ENCODE measurements around the gene MTHFD2L.
"Not testable (repeated sequence)": the region's sequence is repeated elsewhere in the genome, so short reads cannot be mapped to it uniquely, and the experiment has no call there.

MTHFD2L gene

DNA sequence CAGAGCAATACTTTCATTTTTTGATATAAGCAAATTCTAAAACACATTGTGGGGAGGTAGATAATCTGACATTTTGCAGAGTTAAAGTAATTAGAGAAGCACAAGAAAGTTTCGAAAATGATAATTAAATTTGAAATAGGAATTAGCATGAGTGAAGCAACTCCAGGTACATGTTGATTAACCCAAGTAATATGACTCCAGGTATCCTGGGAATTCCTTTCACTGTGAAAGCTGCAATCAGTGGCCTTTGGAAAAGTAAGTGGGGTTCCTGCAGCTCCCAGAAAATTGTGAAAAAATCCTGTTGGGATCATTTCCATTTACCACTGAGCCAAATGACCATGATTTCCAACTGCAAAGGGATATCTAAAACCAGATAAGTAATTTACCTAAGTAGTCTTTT lies 32.9 kb upstream of the MTHFD2L start:
- Histone ChIP-seq H3K9me3 (ENCODE audit: low read depth, low read length) (0 out of 2 replicates have a peak, but pooled peaks cover 3% of the 10 kb centered on the region), H3K9ac (ENCODE audit: insufficient read length) (no peak overlapping the region), H3K27ac (no peak overlapping the region), H3K4me3 (no peak overlapping the region), H3K36me3 (ENCODE audit: insufficient read depth, low read length) (no peaks in the 10 kb centered on the region)
- TF ChIP-seq FOXP2 (optimal IDR thresholded peaks at IDR 0.05; ENCODE audit: control extremely low read depth, extremely low read length, insufficient read depth) (no peak), EZH2 (IDR thresholded peaks at IDR 0.05) (no peak), POLR2AphosphoS5 (IDR thresholded peaks at IDR 0.05; ENCODE audit: borderline replicate concordance, low read depth, low read length) (no peak)
- no peak for DNase-seq (ENCODE audit: low read depth, low spot score)

GRCh38 chr4:74127745-74128144 lies 30.2 kb upstream of the MTHFD2L start:
- Histone ChIP-seq H3K9ac (ENCODE audit: insufficient read length) (no peak overlapping the region), H3K4me3 (no peak overlapping the region), H3K9me3 (ENCODE audit: low read depth, low read length) (0 out of 2 replicates have a peak, but pooled peaks cover 3% of the 10 kb centered on the region), H3K36me3 (ENCODE audit: insufficient read depth, low read length) (no peaks in the 10 kb centered on the region), H3K27ac (no peak overlapping the region)
- no peak for DNase-seq (ENCODE audit: low read depth, low spot score)
- TF ChIP-seq FOXP2 (optimal IDR thresholded peaks at IDR 0.05; ENCODE audit: control extremely low read depth, extremely low read length, insufficient read depth) (no peak), POLR2AphosphoS5 (IDR thresholded peaks at IDR 0.05; ENCODE audit: borderline replicate concordance, low read depth, low read length) (no peak), EZH2 (IDR thresholded peaks at IDR 0.05) (no peak)

GRCh38 chr4:74130843-74131242 lies 27.1 kb upstream of the MTHFD2L start:
- not testable (repeated sequence) for H3K4me3 ChIP-seq; H3K9me3 ChIP-seq (ENCODE audit: low read depth, low read length); H3K9ac ChIP-seq (ENCODE audit: insufficient read length); H3K36me3 ChIP-seq (ENCODE audit: insufficient read depth, low read length); H3K27ac ChIP-seq; DNase-seq (ENCODE audit: low read depth, low spot score)

- not testable (repeated sequence) for H3K27ac ChIP-seq; H3K9me3 ChIP-seq (ENCODE audit: low read depth, low read length); H3K9ac ChIP-seq (ENCODE audit: insufficient read length); H3K36me3 ChIP-seq (ENCODE audit: insufficient read depth, low read length); H3K4me3 ChIP-seq; DNase-seq (ENCODE audit: low read depth, low spot score)
These were observed 25.7 kb upstream of the MTHFD2L start for GRCh38 chr4:74132188-74132587.

GRCh38 chr4:74132944-74133343 lies 25.0 kb upstream of the MTHFD2L start:
- H3K9me3 ChIP-seq (ENCODE audit: low read depth, low read length) = 0 out of 2 replicates have a peak, but pooled peaks cover 3% of the 10 kb centered on the region
- H3K27ac ChIP-seq = no peak overlapping the region
- no peak overlapping the region for H3K4me3 ChIP-seq
- DNase-seq (ENCODE audit: low read depth, low spot score) = no peak
- TF ChIP-seq FOXP2 (optimal IDR thresholded peaks at IDR 0.05; ENCODE audit: control extremely low read depth, extremely low read length, insufficient read depth) (no peak), EZH2 (IDR thresholded peaks at IDR 0.05) (no peak), POLR2AphosphoS5 (IDR thresholded peaks at IDR 0.05; ENCODE audit: borderline replicate concordance, low read depth, low read length) (no peak)
- no peaks in the 10 kb centered on the region for H3K36me3 ChIP-seq (ENCODE audit: insufficient read depth, low read length)
- H3K9ac ChIP-seq (ENCODE audit: insufficient read length) = no peak overlapping the region

- no peak overlapping the region for H3K27ac ChIP-seq
- H3K9ac ChIP-seq (ENCODE audit: insufficient read length) = no peak overlapping the region
- TF ChIP-seq EZH2 (IDR thresholded peaks at IDR 0.05) (no peak), FOXP2 (optimal IDR thresholded peaks at IDR 0.05; ENCODE audit: control extremely low read depth, extremely low read length, insufficient read depth) (no peak), POLR2AphosphoS5 (IDR thresholded peaks at IDR 0.05; ENCODE audit: borderline replicate concordance, low read depth, low read length) (no peak)
- no peaks in the 10 kb centered on the region for H3K36me3 ChIP-seq (ENCODE audit: insufficient read depth, low read length)
- no peak overlapping the region for H3K4me3 ChIP-seq
- DNase-seq (ENCODE audit: low read depth, low spot score) = peak; percentile 47
- no peaks in the 10 kb centered on the region for H3K9me3 ChIP-seq (ENCODE audit: low read depth, low read length)
These were observed 24.0 kb upstream of the MTHFD2L start for GRCh38 chr4:74133786-74134499.

GRCh38 chr4:74134500-74134852 lies 23.4 kb upstream of the MTHFD2L start:
- Histone ChIP-seq H3K9me3 (ENCODE audit: low read depth, low read length) (no peaks in the 10 kb centered on the region), H3K36me3 (ENCODE audit: insufficient read depth, low read length) (no peaks in the 10 kb centered on the region), H3K9ac (ENCODE audit: insufficient read length) (no peak overlapping the region), H3K4me3 (no peak overlapping the region), H3K27ac (no peak overlapping the region)
- no peak for DNase-seq (ENCODE audit: low read depth, low spot score)
- no peak for TF ChIP-seq FOXP2 (optimal IDR thresholded peaks at IDR 0.05; ENCODE audit: control extremely low read depth, extremely low read length, insufficient read depth)
- TF ChIP-seq EZH2 (IDR thresholded peaks at IDR 0.05) = no peak
- TF ChIP-seq POLR2AphosphoS5 (IDR thresholded peaks at IDR 0.05; ENCODE audit: borderline replicate concordance, low read depth, low read length) = no peak

- no peak overlapping the region for H3K4me3 ChIP-seq
- no peak for DNase-seq (ENCODE audit: low read depth, low spot score)
- no peak overlapping the region for H3K27ac ChIP-seq
- no peaks in the 10 kb centered on the region for H3K36me3 ChIP-seq (ENCODE audit: insufficient read depth, low read length)
- no peaks in the 10 kb centered on the region for H3K9me3 ChIP-seq (ENCODE audit: low read depth, low read length)
- TF ChIP-seq POLR2AphosphoS5 (IDR thresholded peaks at IDR 0.05; ENCODE audit: borderline replicate concordance, low read depth, low read length) (no peak), FOXP2 (optimal IDR thresholded peaks at IDR 0.05; ENCODE audit: control extremely low read depth, extremely low read length, insufficient read depth) (no peak), EZH2 (IDR thresholded peaks at IDR 0.05) (no peak)
- H3K9ac ChIP-seq (ENCODE audit: insufficient read length) = no peak overlapping the region
These were observed 11.3 kb upstream of the MTHFD2L start for GRCh38 chr4:74146581-74147129.

GRCh38 chr4:74148205-74148604 lies 9.7 kb upstream of the MTHFD2L start:
- Histone ChIP-seq H3K4me3 (no peak overlapping the region), H3K36me3 (ENCODE audit: insufficient read depth, low read length) (no peaks in the 10 kb centered on the region), H3K27ac (no peak overlapping the region), H3K9ac (ENCODE audit: insufficient read length) (no peak overlapping the region), H3K9me3 (ENCODE audit: low read depth, low read length) (no peaks in the 10 kb centered on the region)
- TF ChIP-seq EZH2 (IDR thresholded peaks at IDR 0.05) = no peak
- no peak for TF ChIP-seq FOXP2 (optimal IDR thresholded peaks at IDR 0.05; ENCODE audit: control extremely low read depth, extremely low read length, insufficient read depth)
- no peak for TF ChIP-seq POLR2AphosphoS5 (IDR thresholded peaks at IDR 0.05; ENCODE audit: borderline replicate concordance, low read depth, low read length)
- DNase-seq (ENCODE audit: low read depth, low spot score) = no peak
